Stimulated activated CD8-positive, alpha-beta memory T cell treated with anti-CD3 and anti-CD28 coated beads, Interleukin-12 subunit alpha, Interleukin-12 subunit beta, amount 100 ng/mL, for 24 hours (primary cell): ENCODE data around the gene RTTN.
"Not testable (repeated sequence)": the region's sequence is repeated elsewhere in the genome, so short reads cannot be mapped to it uniquely, and the experiment has no call there.

Source experiments
- DNase-seq: peaks from one replicate; pipeline ENCODE4 v3.0.0-alpha.2; 2020; ENCODE audit errors: extremely low read depth

The RTTN gene

GRCh38 chr18:69980982-69981804, 224.3 kb downstream of the RTTN start:
- no peak for DNase-seq

GRCh38 chr18:69980509-69980908, 225.0 kb downstream of the RTTN start:
- no peak for DNase-seq

- no peak for DNase-seq
These were observed 226.5 kb downstream of the RTTN start for GRCh38 chr18:69978732-69979715.

GRCh38 chr18:69975294-69975693, 230.2 kb downstream of the RTTN start:
- not testable (repeated sequence) for DNase-seq

GRCh38 chr18:69974365-69974764, 231.1 kb downstream of the RTTN start:
- no peak for DNase-seq

GRCh38 chr18:69969491-69969890, 236.0 kb downstream of the RTTN start:
- no peak for DNase-seq

GRCh38 chr18:69968039-69968438, 237.4 kb downstream of the RTTN start:
- no peak for DNase-seq

GRCh38 chr18:69963196-69963595, 242.3 kb downstream of the RTTN start:
- DNase-seq, result no peak

- DNase-seq, result no peak
These were observed 243.8 kb downstream of the RTTN start for GRCh38 chr18:69961718-69962117.

- no peak for DNase-seq
These were observed 247.1 kb downstream of the RTTN start for GRCh38 chr18:69958422-69958821.

GRCh38 chr18:69957747-69958146, 247.7 kb downstream of the RTTN start:
- DNase-seq, result no peak

- DNase-seq, result no peak
These were observed 248.5 kb downstream of the RTTN start for GRCh38 chr18:69956665-69957620.

GRCh38 chr18:69956057-69956456, 249.4 kb downstream of the RTTN start:
- no peak for DNase-seq

- DNase-seq, result no peak
These were observed 250.6 kb downstream of the RTTN start for GRCh38 chr18:69954719-69955480.

GRCh38 chr18:69953191-69953590, 252.3 kb downstream of the RTTN start:
- DNase-seq, result no peak
